ENCODE results near the gene ABLIM1.
"Not testable (repeated sequence)": the region's sequence is repeated elsewhere in the genome, so short reads cannot be mapped to it uniquely, and the experiment has no call there.

The ABLIM1 gene

GRCh38 chr10:114658175-114658574 lies at the start of gene ABLIM1:
Gene ABLIM1 (minus strand): TSS chr10:114658275. CDS start chr10:114658200, 75 bp downstream.
- no peak for DNase-seq

GRCh38 chr10:114706458-114707055 lies 48.5 kb upstream of the ABLIM1 start:
- DNase-seq, result no peak

GRCh38 chr10:114704679-114705078 lies 46.6 kb upstream of the ABLIM1 start:
- DNase-seq, result no peak

GRCh38 chr10:114703377-114704107 lies 45.5 kb upstream of the ABLIM1 start:
- no peak for DNase-seq

GRCh38 chr10:114698271-114699061 lies 40.4 kb upstream of the ABLIM1 start:
- no peak for DNase-seq

- no peak for DNase-seq
These were observed 39.1 kb upstream of the ABLIM1 start for GRCh38 chr10:114697061-114697598.

GRCh38 chr10:114696301-114696700 lies 38.2 kb upstream of the ABLIM1 start:
- DNase-seq, result not testable (repeated sequence)

GRCh38 chr10:114694752-114695151 lies 36.7 kb upstream of the ABLIM1 start:
- no peak for DNase-seq

- no peak for DNase-seq
These were observed 36.0 kb upstream of the ABLIM1 start for GRCh38 chr10:114694062-114694461.

- DNase-seq, result no peak
These were observed 33.4 kb upstream of the ABLIM1 start for GRCh38 chr10:114691442-114691941.

GRCh38 chr10:114688786-114689185 lies 30.7 kb upstream of the ABLIM1 start:
- no peak for DNase-seq

- no peak for DNase-seq
These were observed 29.4 kb upstream of the ABLIM1 start for GRCh38 chr10:114687459-114687858.

GRCh38 chr10:114686013-114686412 lies 27.9 kb upstream of the ABLIM1 start:
- no peak for DNase-seq

- no peak for DNase-seq
These were observed 27.4 kb upstream of the ABLIM1 start for GRCh38 chr10:114685456-114685855.

GRCh38 chr10:114684822-114685209 lies 26.7 kb upstream of the ABLIM1 start:
- no peak for DNase-seq

GRCh38 chr10:114684084-114684821 lies 26.2 kb upstream of the ABLIM1 start:
- DNase-seq, result no peak

- no peak for DNase-seq
These were observed 25.5 kb upstream of the ABLIM1 start for GRCh38 chr10:114683593-114683992.

GRCh38 chr10:114683162-114683561 lies 25.1 kb upstream of the ABLIM1 start:
- no peak for DNase-seq

- DNase-seq, result no peak
These were observed 24.5 kb upstream of the ABLIM1 start for GRCh38 chr10:114682532-114682931.

GRCh38 chr10:114682121-114682520 lies 24.0 kb upstream of the ABLIM1 start:
- no peak for DNase-seq

- no peak for DNase-seq
These were observed 23.5 kb upstream of the ABLIM1 start for GRCh38 chr10:114681542-114681941.

GRCh38 chr10:114680543-114681117 lies 22.6 kb upstream of the ABLIM1 start:
- no peak for DNase-seq

All from NCI-H1436 treated with DMSO at 0.1 percent for 48 hours (cell line).